GM12873 (cell line): ENCODE data around the gene MACROD2.

Experiments used
- CTCF ChIP-seq: IDR thresholded peaks from 2 replicates; pipeline ENCODE4 v1.5.1; 2012; ENCODE audit warnings: low read depth, mild to moderate bottlenecking, moderate library complexity, low read length, control low read depth; ENCODE audit not compliant: insufficient read depth; ENCODE audit errors: missing control alignments

Gene MACROD2

GRCh38 chr20:16095226-16095625 lies 2099.9 kb downstream of the MACROD2 start:
- TF ChIP-seq CTCF, result no peak

- no peak for TF ChIP-seq CTCF
These were observed 2101.5 kb downstream of the MACROD2 start for GRCh38 chr20:16096756-16097326.

GRCh38 chr20:16097788-16098187 lies 2102.5 kb downstream of the MACROD2 start:
- no peak for TF ChIP-seq CTCF

- TF ChIP-seq CTCF, result no peak
These were observed 2103.7 kb downstream of the MACROD2 start for GRCh38 chr20:16098890-16099639.

- no peak for TF ChIP-seq CTCF
These were observed 2104.8 kb downstream of the MACROD2 start for GRCh38 chr20:16100111-16100510.

- TF ChIP-seq CTCF, result no peak
These were observed 2105.5 kb downstream of the MACROD2 start for GRCh38 chr20:16100767-16101166.
